Body of pancreas (tissue), 4 donors: Measurements from ENCODE around the gene FRRS1.

Source experiments
- CTCF ChIP-seq, 7 experiments: fragments of 450-650 bp in 4 of 7; fragments of 200-600 bp in 3 of 7; sonication (generic) in 3 of 7; IDR thresholded peaks; one replicate each; pipeline ENCODE4 v1.5.1; 2016 to 2019; ENCODE audit warnings: antibody characterized with exemption in 7 of 7
- POLR2A ChIP-seq, 3 donors: fragments of 450-650 bp; IDR thresholded peaks; one replicate each; pipeline ENCODE4 v1.6.1; 2016; ENCODE audit warnings: antibody characterized with exemption in 3 of 3, mild to moderate bottlenecking in 2 of 3

GRCh38 chr1:99806882-99807281 is 40.4 kb upstream of the FRRS1 start:
- no peak for TF ChIP-seq CTCF (IDR thresholded peaks at IDR 0.05)
- no peak for TF ChIP-seq POLR2A (IDR thresholded peaks at IDR 0.05)
